Inflammatory macrophage (primary cell): ENCODE data around the gene PLCB1.
A peak's percentile ranks its signal among the peaks of the same experiment; 100 is the strongest.
"Not testable (repeated sequence)": the region's sequence is repeated elsewhere in the genome, so short reads cannot be mapped to it uniquely, and the experiment has no call there.

Experiments used
- DNase-seq, 2 donors: peaks; one replicate each; pipeline ENCODE4 v3.0.0-alpha.2; 2020 to 2022

The PLCB1 gene

GRCh38 chr20:8557711-8558110, 425.6 kb downstream of the PLCB1 start:
- no peak for DNase-seq

GRCh38 chr20:8562356-8562755, 430.3 kb downstream of the PLCB1 start:
- no peak for DNase-seq

- DNase-seq, result peak in 1 of 2 donors; percentile 49
Observed at GRCh38 chr20:8568075-8568474, 436.0 kb downstream of the PLCB1 start.

GRCh38 chr20:8569766-8570165, 437.7 kb downstream of the PLCB1 start:
- DNase-seq, result no peak

- DNase-seq, result no peak
Observed at GRCh38 chr20:8571611-8572010, 439.5 kb downstream of the PLCB1 start.

GRCh38 chr20:8573686-8574085, 441.6 kb downstream of the PLCB1 start:
- DNase-seq, result no peak

- DNase-seq, result no peak
Observed at GRCh38 chr20:8575114-8575513, 443.0 kb downstream of the PLCB1 start.

GRCh38 chr20:8578161-8578865, 446.2 kb downstream of the PLCB1 start:
- DNase-seq, result no peak

GRCh38 chr20:8579035-8579434, 447.0 kb downstream of the PLCB1 start:
- DNase-seq, result no peak

GRCh38 chr20:8581446-8582183, 449.5 kb downstream of the PLCB1 start:
- DNase-seq, result no peak

GRCh38 chr20:8583012-8583565, 451.0 kb downstream of the PLCB1 start:
- DNase-seq, result no peak

- DNase-seq, result no peak
Observed at GRCh38 chr20:8583566-8584043, 451.5 kb downstream of the PLCB1 start.

GRCh38 chr20:8587251-8587650, 455.2 kb downstream of the PLCB1 start:
- no peak for DNase-seq

- no peak for DNase-seq
Observed at GRCh38 chr20:8587810-8588209, 455.7 kb downstream of the PLCB1 start.

GRCh38 chr20:8589956-8590355, 457.9 kb downstream of the PLCB1 start:
- DNase-seq, result no peak

GRCh38 chr20:8600910-8601541, 469.0 kb downstream of the PLCB1 start:
- not testable (repeated sequence) for DNase-seq

- DNase-seq, result peak in 1 of 2 donors; percentile 2
Observed at GRCh38 chr20:8601542-8601912, 469.5 kb downstream of the PLCB1 start.

- peak; percentile 23 to 29 for DNase-seq
Observed at GRCh38 chr20:8602389-8603116, 470.5 kb downstream of the PLCB1 start.

- no peak for DNase-seq
Observed at GRCh38 chr20:8608470-8608869, 476.4 kb downstream of the PLCB1 start.

GRCh38 chr20:8616792-8617191, 484.7 kb downstream of the PLCB1 start:
- no peak for DNase-seq

- DNase-seq, result no peak
Observed at GRCh38 chr20:8621001-8621400, 488.9 kb downstream of the PLCB1 start.

GRCh38 chr20:8624046-8624445, 492.0 kb downstream of the PLCB1 start:
- DNase-seq, result no peak

- DNase-seq, result no peak
Observed at GRCh38 chr20:8624616-8625015, 492.6 kb downstream of the PLCB1 start.
